DOHH2 (cell line): ENCODE results near the gene KAT8.
A peak's percentile ranks its signal among the peaks of the same experiment; 100 is the strongest.

Experiments
- H3F3A ChIP-seq: fragments of 200-600 bp; sonication (generic), shearing (Covaris generic); 2 replicates; pipeline ENCODE4 v1.6.0; 2016; ENCODE audit warnings: antibody characterized with exemption, mild to moderate bottlenecking; ENCODE audit not compliant: control insufficient read depth, insufficient read depth
- H3K27ac ChIP-seq: fragments of 200-600 bp; sonication (generic); 2 replicates; pipeline ENCODE4 v1.5.1; 2014; ENCODE audit warnings: low read depth, mild to moderate bottlenecking, low read length, moderate library complexity
- H3K27me3 ChIP-seq: fragments of 200-600 bp; sonication (generic); 2 replicates; pipeline ENCODE4 v1.6.1; 2014; ENCODE audit warnings: mild to moderate bottlenecking, low read length, mixed read lengths; ENCODE audit not compliant: control insufficient read depth
- H3K36me3 ChIP-seq: fragments of 200-600 bp; sonication (generic); 2 replicates; pipeline ENCODE4 v1.6.1; 2014; ENCODE audit warnings: mild to moderate bottlenecking, low read length, moderate library complexity, mixed read lengths; ENCODE audit not compliant: control insufficient read depth
- H3K4me1 ChIP-seq: fragments of 200-600 bp; sonication (generic); 2 replicates; pipeline ENCODE4 v1.6.1; 2014; ENCODE audit warnings: mild to moderate bottlenecking, low read length, mixed read lengths; ENCODE audit not compliant: control insufficient read depth
- H3K4me2 ChIP-seq: fragments of 200-600 bp; sonication (generic); 2 replicates; pipeline ENCODE4 v1.6.0; 2014; ENCODE audit warnings: mild to moderate bottlenecking, low read length, moderate library complexity
- H3K4me3 ChIP-seq: fragments of 200-600 bp; sonication (generic); 2 replicates; pipeline ENCODE4 v1.5.1; 2014; ENCODE audit warnings: mild to moderate bottlenecking, low read length, mixed read lengths
- H3K79me2 ChIP-seq: fragments of 200-600 bp; sonication (generic); 2 replicates; pipeline ENCODE4 v1.6.1; 2014; ENCODE audit warnings: mild to moderate bottlenecking, low read length, mixed read lengths; ENCODE audit not compliant: control insufficient read depth
- H3K9me2 ChIP-seq: fragments of 200-600 bp; sonication (generic); replicated peaks from 2 replicates; pipeline ENCODE4 v1.6.1; 2014; ENCODE audit warnings: mild to moderate bottlenecking, low read length, mixed read lengths; ENCODE audit not compliant: control insufficient read depth
- H3K9me3 ChIP-seq: fragments of 200-600 bp; sonication (generic); 2 replicates; pipeline ENCODE4 v1.6.1; 2014; ENCODE audit warnings: antibody characterized with exemption, low read length, mixed read lengths; ENCODE audit not compliant: control insufficient read depth, insufficient read depth
- H4K20me1 ChIP-seq: fragments of 200-600 bp; sonication (generic); 2 replicates; pipeline ENCODE4 v1.6.0; 2014; ENCODE audit warnings: low read depth, mild to moderate bottlenecking, antibody characterized with exemption, low read length, moderate library complexity; ENCODE audit not compliant: control insufficient read depth, insufficient read depth
- EZH2phosphoT487 ChIP-seq: fragments of 200-600 bp; sonication (generic); IDR thresholded peaks from 2 replicates; pipeline ENCODE4 v1.6.1; 2017; ENCODE audit warnings: borderline replicate concordance, mild to moderate bottlenecking, antibody characterized with exemption, low read length, moderate library complexity, mixed read lengths
- TF ChIP-seq, protein P1 (sequence below): fragments of 200-600 bp; sonication (generic); IDR thresholded peaks from one replicate; pipeline ENCODE4 v1.5.1; 2014; ENCODE audit warnings: antibody characterized with exemption, mild to moderate bottlenecking, low read depth, low read length; ENCODE audit not compliant: poor library complexity, severe bottlenecking

The KAT8 gene

DNA sequence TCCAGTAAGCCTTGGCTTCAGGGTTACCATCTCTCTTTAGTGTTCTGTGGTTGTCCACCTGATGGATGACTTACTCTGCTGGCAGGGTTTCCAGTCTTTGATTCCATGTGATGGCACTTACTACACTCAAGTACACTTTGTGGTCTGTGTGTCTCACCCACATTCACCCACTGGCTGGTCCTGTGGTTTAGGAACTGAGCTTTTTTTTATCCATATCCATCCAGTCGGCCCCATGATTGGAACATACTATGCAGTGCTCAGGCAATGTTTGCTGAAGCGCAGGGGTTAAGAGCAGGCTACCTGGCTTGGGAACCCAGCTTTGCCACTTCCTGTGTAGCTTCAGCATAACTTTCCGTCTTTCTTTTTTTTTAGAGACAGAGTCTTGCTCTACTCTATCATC, 59.7 kb downstream of the KAT8 start:
- no peaks in the 10 kb centered on the region for H3K9me2 ChIP-seq
- peak overlapping the region; percentile 33 for H3K4me2 ChIP-seq
- peaks cover 35% of the 10 kb centered on the region for H3K4me1 ChIP-seq
- peaks cover 20% of the 10 kb centered on the region for H3F3A ChIP-seq
- TF ChIP-seq, protein P1, sequence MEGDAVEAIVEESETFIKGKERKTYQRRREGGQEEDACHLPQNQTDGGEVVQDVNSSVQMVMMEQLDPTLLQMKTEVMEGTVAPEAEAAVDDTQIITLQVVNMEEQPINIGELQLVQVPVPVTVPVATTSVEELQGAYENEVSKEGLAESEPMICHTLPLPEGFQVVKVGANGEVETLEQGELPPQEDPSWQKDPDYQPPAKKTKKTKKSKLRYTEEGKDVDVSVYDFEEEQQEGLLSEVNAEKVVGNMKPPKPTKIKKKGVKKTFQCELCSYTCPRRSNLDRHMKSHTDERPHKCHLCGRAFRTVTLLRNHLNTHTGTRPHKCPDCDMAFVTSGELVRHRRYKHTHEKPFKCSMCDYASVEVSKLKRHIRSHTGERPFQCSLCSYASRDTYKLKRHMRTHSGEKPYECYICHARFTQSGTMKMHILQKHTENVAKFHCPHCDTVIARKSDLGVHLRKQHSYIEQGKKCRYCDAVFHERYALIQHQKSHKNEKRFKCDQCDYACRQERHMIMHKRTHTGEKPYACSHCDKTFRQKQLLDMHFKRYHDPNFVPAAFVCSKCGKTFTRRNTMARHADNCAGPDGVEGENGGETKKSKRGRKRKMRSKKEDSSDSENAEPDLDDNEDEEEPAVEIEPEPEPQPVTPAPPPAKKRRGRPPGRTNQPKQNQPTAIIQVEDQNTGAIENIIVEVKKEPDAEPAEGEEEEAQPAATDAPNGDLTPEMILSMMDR, result no peak
- no peak for TF ChIP-seq EZH2phosphoT487
- H3K27me3 ChIP-seq, result no peaks in the 10 kb centered on the region
- H3K4me3 ChIP-seq, result no peak overlapping the region
- peaks cover 25% of the 10 kb centered on the region for H3K36me3 ChIP-seq
- H3K9me3 ChIP-seq, result no peaks in the 10 kb centered on the region
- peaks cover 35% of the 10 kb centered on the region for H3K79me2 ChIP-seq
- peaks cover 15% of the 10 kb centered on the region for H4K20me1 ChIP-seq
- H3K27ac ChIP-seq, result no peak overlapping the region

DNA sequence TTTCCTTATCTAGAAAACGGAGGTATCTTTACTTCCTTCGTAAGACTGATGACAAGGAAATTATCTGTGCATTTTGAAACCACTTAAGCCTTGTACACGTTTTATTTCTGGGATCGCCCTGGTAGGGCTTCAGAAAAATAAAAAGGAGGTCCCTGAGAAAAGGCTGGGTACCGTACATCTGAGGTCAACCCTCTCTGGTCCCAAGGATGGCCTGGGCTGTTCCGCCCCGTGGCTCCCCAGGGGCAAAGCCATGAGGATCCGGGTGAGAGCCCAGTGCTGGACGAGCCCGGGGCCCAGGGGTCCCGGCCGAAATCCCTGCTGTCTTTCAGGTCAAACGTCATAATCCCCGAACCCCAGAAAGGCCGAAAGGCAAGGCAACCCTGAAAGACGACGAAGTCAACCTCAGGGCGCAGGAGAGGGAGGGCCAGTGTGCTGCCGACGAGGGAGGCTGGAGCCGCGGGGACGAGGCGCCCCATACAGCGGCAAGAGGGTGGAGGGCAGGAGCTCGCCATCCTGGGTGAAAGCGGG, 61.8 kb downstream of the KAT8 start:
- Histone ChIP-seq H3K79me2 (peaks cover 57% of the 10 kb centered on the region), H3K9me2 (no peaks in the 10 kb centered on the region), H3F3A (peaks cover 37% of the 10 kb centered on the region), H3K27ac (peak overlapping the region; percentile 89), H4K20me1 (peaks cover 36% of the 10 kb centered on the region), H3K4me1 (peaks cover 44% of the 10 kb centered on the region), H3K9me3 (no peaks in the 10 kb centered on the region), H3K4me2 (peak overlapping the region; percentile 99), H3K36me3 (peaks cover 46% of the 10 kb centered on the region), H3K4me3 (peak overlapping the region; percentile 98), H3K27me3 (no peaks in the 10 kb centered on the region)
- TF ChIP-seq, protein P1, result no peak
- no peak for TF ChIP-seq EZH2phosphoT487

DNA sequence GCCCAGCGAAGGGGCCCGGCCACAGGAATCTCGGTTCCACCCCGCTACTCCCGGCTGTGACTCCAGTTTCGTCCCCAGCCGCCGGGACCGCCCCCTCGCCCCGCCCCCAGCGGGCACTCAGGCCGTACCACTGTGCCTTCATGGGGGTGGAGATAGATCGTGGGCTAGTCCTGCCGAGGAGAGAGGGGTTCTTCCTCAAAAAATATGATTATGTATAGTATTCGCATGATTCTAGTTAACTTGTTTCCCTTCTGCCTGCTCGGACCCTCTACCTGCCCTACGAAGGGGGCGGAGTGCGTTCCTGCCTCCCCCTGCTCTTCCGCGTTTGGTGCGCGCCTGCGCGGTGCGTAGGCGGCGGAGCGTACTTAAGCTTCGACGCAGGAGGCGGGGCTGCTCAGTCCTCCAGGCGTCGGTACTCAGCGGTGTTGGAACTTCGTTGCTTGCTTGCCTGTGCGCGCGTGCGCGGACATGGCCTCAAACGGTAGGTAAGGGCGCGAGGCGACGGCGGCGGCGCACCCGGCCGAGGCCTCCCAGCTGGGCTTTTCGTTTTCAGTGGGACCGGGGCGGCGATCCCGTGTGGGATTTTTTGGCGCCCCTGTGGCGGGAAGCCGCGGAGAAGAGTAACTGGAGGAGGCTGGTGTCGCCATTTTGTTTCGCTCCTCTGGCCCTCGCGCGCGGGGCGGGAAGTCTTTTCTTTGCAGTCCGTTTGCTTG, 62.4 kb downstream of the KAT8 start, which contains the start of gene FUS:
Gene FUS (plus strand): TSS at position 393 of the 713 bp plus-strand sequence. CDS start 76 bp downstream, at position 469.
- Histone ChIP-seq H3K27ac (peak within 1 kb of the TSS; percentile 89), H3K9me3 (no peaks in the 10 kb centered on the region), H3K27me3 (no peaks in the 10 kb centered on the region), H3K4me1 (peaks cover 44% of the 10 kb centered on the region), H3K36me3 (peaks cover 52% of the 10 kb centered on the region), H3K9me2 (no peaks in the 10 kb centered on the region), H3K79me2 (peaks cover 63% of the 10 kb centered on the region), H3F3A (peaks cover 37% of the 10 kb centered on the region), H3K4me3 (peak within 1 kb of the TSS; percentile 98), H4K20me1 (peaks cover 38% of the 10 kb centered on the region), H3K4me2 (peak within 1 kb of the TSS; percentile 99)
- no peak for TF ChIP-seq EZH2phosphoT487
- TF ChIP-seq, protein P1, result no peak
